Measurements from ENCODE around the gene KDM7A.

Gene KDM7A

DNA sequence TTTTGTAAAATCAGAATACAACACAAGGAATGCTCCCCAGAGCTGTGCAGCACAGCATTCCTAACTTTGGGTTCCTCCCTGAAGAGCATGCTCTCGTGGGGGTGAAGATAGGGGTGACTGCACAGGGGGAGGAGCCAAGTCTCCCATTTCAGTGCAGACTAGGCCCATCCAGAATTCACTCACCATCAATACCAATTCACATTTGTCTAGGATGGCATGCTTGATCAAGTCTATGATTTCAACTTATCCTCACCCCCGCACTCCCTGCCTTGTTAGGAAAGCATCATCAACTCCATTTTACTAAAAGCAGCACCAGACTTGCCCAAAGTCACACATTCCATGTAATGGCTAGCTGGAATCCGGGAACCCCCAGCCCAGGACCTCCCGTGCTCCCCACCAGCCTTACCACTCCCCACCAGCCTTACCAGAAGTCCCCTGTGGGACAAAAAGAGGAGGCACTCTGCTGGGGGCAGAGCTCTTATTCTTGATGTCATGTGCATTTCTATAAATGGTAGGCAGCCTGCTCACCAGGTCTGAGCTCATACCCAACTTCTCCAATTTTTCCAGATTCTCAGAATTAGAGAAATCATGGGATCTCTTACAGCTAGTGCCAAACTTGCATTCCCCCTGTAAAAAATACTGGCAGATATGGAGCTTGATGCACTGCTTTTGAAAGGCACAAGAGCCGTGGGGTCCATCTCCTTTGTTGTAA lies 120.2 kb downstream of the KDM7A start:
- DNase-seq (ENCODE audit: low read depth, low spot score): no peak

DNA sequence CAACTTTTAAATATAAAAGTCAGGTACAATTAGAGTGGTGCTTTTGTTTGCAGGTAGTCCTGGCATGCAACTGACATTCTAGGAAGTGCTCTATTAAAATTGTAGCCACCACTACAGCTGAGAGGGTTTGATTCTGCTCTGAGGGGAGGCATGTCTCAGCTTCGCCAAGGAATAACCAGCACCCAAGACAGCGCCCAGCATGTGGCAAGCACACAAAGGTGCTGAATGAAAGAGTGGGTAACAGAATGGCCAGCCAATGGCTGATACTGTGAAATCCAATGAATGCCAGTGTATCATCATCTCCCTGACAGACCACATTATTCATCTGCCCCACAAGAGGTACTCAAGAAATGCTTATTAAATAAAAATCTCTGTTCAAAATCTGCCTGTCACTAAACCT lies 121.0 kb downstream of the KDM7A start:
- no peak for DNase-seq (ENCODE audit: low read depth, low spot score)

DNA sequence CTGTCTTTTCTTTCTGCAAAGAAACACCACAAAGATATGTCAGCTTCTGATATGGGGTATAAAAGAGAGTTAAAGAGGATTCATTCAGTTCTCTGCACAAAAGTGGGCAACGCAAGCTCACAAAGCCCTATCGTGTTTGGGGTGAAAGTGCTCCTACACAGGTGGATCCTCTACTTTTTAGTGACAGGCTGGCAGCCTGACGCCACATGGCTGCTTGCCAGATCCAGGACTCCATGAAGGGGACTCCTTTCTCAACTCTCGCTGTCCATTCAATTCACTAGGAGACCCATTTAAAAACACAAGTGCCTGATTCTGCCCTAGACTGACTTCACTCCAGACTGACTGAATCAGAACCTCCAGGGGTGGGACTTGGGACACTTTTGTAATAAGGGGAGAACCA lies 122.0 kb downstream of the KDM7A start:
- DNase-seq (ENCODE audit: low read depth, low spot score): no peak

DNA sequence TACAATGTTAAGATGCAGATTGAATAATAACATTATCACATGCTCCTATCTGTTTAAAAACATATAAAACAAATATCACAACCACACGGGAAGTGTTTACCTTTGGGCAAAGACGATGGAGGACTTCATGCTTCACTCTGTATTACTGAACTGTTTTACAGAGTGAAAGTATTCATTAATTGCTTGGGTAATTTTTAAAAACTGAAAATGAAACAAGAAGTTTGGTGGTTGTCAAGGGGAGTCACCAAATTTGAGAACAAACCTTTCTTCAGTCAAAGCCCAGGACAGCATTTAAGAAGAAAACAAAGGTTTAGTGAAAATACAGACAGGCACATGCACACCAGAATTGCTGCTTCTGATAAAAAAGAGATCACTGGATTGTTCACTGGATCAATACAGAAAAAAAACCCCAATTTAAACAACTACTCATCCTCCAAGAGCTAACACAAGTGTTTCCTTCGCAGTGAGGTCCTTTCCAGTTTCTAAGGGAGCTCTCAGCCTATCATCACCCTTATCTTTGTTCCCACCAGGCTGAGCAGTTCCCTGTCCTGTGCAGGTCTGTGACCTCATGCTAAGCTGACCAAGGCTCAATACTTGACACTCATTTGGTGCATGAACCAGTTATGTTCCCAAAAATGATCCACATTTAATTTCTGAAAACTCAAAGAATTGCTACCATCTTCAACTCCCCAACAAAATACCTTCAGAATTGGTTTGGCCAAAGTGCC lies 122.8 kb downstream of the KDM7A start:
- no peak for DNase-seq (ENCODE audit: low read depth, low spot score)

GRCh38 chr7:140051820-140052219 lies 125.0 kb downstream of the KDM7A start:
- DNase-seq (ENCODE audit: low read depth, low spot score): no peak

DNA sequence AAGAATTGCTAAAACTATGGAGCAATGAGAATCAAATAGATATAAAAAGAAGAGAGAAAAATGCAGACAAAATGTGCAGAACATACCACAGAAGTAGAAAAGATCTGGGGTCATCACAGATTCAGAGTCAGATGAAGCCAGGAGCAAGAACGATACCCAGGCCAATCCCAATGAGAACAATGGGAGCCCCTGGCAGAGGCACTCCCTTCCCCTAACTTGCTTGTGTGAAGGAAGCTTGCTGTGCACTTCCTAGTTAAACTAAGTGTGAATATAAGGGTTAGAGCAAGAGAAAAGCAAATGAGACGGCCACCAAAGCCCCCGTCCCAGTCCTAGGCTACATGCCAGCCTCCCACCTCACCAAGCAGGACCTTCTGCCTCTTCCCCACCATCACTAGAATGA lies 126.7 kb downstream of the KDM7A start:
- DNase-seq (ENCODE audit: low read depth, low spot score): no peak

DNA sequence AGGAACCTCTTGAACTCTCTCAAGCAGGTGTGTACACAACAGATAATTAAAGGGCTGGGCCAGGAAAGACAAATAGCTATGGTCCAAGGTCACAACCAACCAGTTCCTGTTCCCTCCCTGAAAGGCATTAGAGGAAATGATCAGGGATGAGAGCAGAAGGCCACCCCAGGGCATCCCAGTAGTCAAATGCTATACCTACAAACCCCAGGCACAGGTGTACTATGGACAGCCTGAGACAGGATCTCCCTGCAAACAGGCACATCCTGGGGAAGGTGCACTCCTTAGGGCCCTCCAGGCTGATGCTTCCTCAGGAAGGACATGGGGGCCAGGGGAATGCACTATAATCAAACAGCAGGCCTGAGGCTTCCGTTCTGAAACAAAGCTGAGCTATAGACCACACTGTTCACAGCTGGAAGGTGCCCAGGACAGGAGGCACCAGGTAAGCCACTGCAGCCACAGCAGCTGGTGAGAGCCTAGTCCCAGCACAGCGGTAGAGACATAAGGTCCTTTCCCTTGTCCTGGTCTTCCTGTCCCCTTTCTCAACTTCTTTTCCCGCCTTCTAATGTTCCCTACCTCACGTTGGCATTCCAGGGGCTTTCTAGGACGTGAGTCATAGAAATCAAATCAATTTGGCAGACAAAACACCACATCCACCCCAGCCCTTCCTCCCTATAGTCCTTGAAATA lies 127.3 kb downstream of the KDM7A start:
- DNase-seq (ENCODE audit: low read depth, low spot score): no peak

GRCh38 chr7:140048989-140049338 lies 127.8 kb downstream of the KDM7A start:
- no peak for DNase-seq (ENCODE audit: low read depth, low spot score)

GRCh38 chr7:140048138-140048537 lies 128.6 kb downstream of the KDM7A start:
- no peak for DNase-seq (ENCODE audit: low read depth, low spot score)

- DNase-seq (ENCODE audit: low read depth, low spot score): no peak
Observed at GRCh38 chr7:140047197-140047596, 129.6 kb downstream of the KDM7A start.

DNA sequence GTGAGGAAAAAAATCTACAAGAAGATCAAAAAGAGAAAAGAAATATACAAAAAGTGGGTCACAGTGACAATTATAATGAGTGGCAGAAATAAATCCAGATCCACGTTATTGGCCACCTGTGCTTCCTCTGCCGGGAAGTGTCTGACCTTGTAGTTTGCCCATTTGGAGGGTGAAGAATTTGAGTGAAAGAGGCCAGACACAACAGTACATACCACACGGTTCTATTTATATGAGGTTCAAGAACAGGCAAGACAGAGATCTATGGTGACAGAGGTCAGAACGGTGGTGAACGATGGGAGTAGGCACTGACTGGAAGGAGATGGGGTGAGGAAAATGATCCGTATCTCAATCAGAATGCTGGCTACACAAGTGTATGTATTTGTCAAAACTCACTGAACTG lies 131.1 kb downstream of the KDM7A start:
- DNase-seq (ENCODE audit: low read depth, low spot score): no peak

- no peak for DNase-seq (ENCODE audit: low read depth, low spot score)
Observed at GRCh38 chr7:140044251-140044650, 132.5 kb downstream of the KDM7A start.

GRCh38 chr7:140042386-140042670 lies 134.5 kb downstream of the KDM7A start:
- no peak for DNase-seq (ENCODE audit: low read depth, low spot score)

DNA sequence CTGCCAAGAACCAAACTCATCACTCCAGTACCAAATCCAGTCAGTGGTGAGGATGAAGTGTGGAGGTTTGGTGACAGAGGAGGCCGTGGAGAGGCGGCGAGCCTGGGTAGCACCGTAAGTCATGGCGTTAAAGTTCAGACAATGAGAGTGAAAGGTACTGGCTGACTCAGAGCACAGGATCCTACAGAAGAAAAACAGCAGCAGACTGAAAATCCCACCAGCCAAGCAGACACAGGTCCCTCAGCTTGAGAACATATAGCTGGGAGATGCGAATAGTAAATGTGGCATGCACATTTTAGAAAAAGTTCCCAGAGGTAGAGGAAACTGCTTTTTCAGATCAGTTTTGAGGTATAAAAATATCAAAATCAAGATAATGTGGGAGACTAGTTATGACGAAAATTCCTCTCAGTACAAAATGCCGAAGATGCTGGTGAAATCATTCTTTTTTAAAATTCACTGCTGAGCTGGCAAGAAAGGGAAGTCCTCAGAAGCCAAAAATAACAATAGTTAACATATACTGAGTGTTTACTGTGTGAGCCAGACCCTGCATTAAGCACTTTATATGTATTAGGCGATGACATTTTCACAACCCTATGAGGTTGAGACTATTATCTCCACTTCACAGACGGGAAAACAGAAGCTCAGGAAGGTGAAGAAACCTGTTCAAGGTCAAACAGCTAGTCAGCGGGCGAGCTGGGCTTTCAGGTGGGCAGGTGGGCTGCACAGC lies 135.0 kb downstream of the KDM7A start:
- no peak for DNase-seq (ENCODE audit: low read depth, low spot score)

DNA sequence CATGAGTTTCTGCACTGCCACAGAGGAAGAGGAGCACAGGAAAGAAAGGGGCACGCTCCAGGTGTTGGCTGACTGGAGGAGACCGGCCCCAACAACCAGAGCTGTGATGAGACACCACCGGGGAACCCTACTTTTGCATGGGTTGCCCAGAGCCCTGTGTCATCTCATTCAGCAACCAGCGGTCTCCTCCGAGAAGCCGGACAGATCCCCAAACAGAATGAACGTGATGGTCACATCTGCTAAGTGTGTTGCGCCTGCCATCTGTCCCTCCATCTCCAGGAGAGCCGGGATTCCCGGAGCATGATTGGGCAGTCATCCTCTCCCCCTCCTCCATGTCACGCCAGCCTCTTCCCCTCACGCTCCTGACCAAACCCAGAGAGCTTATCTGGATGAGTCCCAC lies 136.9 kb downstream of the KDM7A start:
- no peak for DNase-seq (ENCODE audit: low read depth, low spot score)

DNA sequence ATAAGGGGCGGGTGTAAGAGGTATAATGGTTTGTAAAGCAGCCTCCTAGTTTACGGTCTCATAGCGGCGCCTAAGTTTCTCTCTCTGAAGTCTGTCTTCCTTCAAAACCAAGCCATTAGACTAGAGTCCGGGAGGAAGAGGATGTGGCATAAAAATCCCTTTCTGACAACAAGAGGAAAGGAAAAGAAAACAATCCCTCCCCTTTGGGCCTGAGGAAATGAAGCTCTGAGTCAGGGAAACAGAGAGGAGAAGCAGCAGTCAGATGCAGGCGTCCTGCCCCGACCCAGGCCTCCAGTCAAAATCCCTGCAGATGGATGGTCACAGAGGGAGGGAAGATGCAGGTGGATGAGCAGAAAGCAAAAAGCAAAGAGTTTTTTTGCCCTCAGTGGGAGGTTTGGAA lies 137.7 kb downstream of the KDM7A start:
- no peak for DNase-seq (ENCODE audit: low read depth, low spot score)

DNA sequence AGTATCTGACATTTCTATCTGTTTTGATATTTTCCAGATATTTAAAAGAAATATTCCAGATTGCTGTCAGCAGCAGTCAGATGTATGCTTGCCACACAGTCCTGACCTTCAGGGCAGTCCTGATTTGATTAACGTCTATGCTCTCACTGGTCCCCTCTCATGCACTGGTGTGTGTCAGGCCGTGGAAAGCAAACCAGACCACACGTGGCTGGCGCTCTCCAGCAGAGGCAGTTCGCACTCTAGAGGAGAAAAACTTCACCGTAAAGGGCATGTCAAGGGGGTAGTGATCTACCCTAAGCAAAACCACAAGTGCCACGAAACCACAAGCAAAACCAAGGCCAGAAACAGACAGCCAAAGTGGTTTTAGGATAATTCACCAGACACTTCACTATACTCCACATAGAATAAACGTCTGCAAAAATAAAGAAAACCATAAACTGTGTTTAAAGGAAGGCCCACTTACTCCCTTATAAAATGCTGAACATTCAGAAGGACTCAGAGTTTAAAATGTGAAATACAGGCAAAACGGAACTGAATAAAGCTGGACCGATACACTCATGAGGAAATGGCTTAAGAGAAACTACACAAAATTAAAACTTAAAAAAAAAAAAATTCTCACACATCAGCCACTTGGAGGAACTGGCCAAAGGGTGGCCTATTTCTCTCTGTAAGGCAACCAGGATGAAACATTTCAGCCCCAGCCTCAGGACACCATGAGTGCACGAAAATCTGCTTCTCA lies 140.4 kb downstream of the KDM7A start:
- DNase-seq (ENCODE audit: low read depth, low spot score): no peak

GRCh38 chr7:140035400-140036223 lies 141.2 kb downstream of the KDM7A start:
- DNase-seq (ENCODE audit: low read depth, low spot score): no peak

All from brain pericyte (primary cell).